Endothelial cell (in vitro differentiated cells): ENCODE results near the gene KRTAP3-1. TPM values are rescaled to one million over a fixed set of nuclear protein-coding genes. Genes with fewer than 3 reads are reported as not detected.
"Not testable (repeated sequence)": the region's sequence is repeated elsewhere in the genome, so short reads cannot be mapped to it uniquely, and the experiment has no call there.

Experiments used
- DNase-seq: peaks from one replicate; pipeline ENCODE4 v3.0.0; 2021; ENCODE audit warnings: low spot score
- H3K27ac Mint-ChIP-seq: one replicate; pipeline ENCODE4 v1.8.0; 2021; ENCODE audit warnings: mixed read lengths, inconsistent platforms; ENCODE audit not compliant: unreplicated experiment
- H3K27me3 Mint-ChIP-seq: one replicate; pipeline ENCODE4 v1.8.0; 2021; ENCODE audit warnings: mild to moderate bottlenecking, moderate library complexity, mixed read lengths, inconsistent platforms; ENCODE audit not compliant: unreplicated experiment
- H3K36me3 Mint-ChIP-seq: one replicate; pipeline ENCODE4 v1.8.0; 2021; ENCODE audit warnings: mild to moderate bottlenecking, low read depth, mixed read lengths, inconsistent platforms; ENCODE audit not compliant: unreplicated experiment
- H3K4me1 Mint-ChIP-seq: one replicate; pipeline ENCODE4 v1.8.0; 2021; ENCODE audit warnings: mild to moderate bottlenecking, mixed read lengths, inconsistent platforms; ENCODE audit not compliant: unreplicated experiment
- H3K4me3 Mint-ChIP-seq: one replicate; pipeline ENCODE4 v1.8.0; 2021; ENCODE audit warnings: mild to moderate bottlenecking, mixed read lengths, inconsistent platforms; ENCODE audit not compliant: unreplicated experiment
- H3K9me3 Mint-ChIP-seq: one replicate; pipeline ENCODE4 v1.8.0; 2021; ENCODE audit warnings: mixed read lengths, inconsistent platforms; ENCODE audit not compliant: unreplicated experiment
- CTCF ChIP-seq: fragments of 200-600 bp; sonication (generic); IDR thresholded peaks from one replicate; pipeline ENCODE4 v1.5.0; 2021; ENCODE audit warnings: antibody characterized with exemption; ENCODE audit not compliant: unreplicated experiment
- total RNA-seq: library from RNA; stranded (reverse); fragmentation: NEBNext Ultra II Directional; extraction: Animal tissue kit (Norgen Biotek cat#: 25700); gene quantifications from one replicate; pipeline ENCODE4 v1.2.1, GENCODE V29; 2021; ENCODE audit not compliant: unreplicated experiment

The KRTAP3-1 gene
- total RNA-seq, 1 donor from 2014 or later = not detected

- Mint-ChIP-seq H3K27ac (no peak overlapping the region), H3K27me3 (peaks cover 1% of the 10 kb centered on the region), H3K4me3 (no peak overlapping the region), H3K36me3 (no peaks in the 10 kb centered on the region), H3K9me3 (no peaks in the 10 kb centered on the region), H3K4me1 (no peaks in the 10 kb centered on the region)
- DNase-seq = no peak
- no peak for TF ChIP-seq CTCF
These were observed 40.2 kb upstream of the KRTAP3-1 start for GRCh38 chr17:41049110-41049509.

GRCh38 chr17:41048441-41048840 lies 39.5 kb upstream of the KRTAP3-1 start:
- H3K4me1 Mint-ChIP-seq = no peaks in the 10 kb centered on the region
- H3K27me3 Mint-ChIP-seq = peaks cover 1% of the 10 kb centered on the region
- no peaks in the 10 kb centered on the region for H3K36me3 Mint-ChIP-seq
- H3K27ac Mint-ChIP-seq = no peak overlapping the region
- TF ChIP-seq CTCF = no peak
- no peak overlapping the region for H3K4me3 Mint-ChIP-seq
- DNase-seq = no peak
- H3K9me3 Mint-ChIP-seq = no peaks in the 10 kb centered on the region

GRCh38 chr17:41046735-41047465 lies 38.0 kb upstream of the KRTAP3-1 start, which contains the start of gene KRTAP2-1:
KRTAP2-1 (minus strand) TSS chr17:41047316; CDS start chr17:41047267, 49 bp downstream.
- not testable (repeated sequence) for H3K9me3 Mint-ChIP-seq, H3K27ac Mint-ChIP-seq, H3K36me3 Mint-ChIP-seq, H3K4me1 Mint-ChIP-seq, H3K27me3 Mint-ChIP-seq, H3K4me3 Mint-ChIP-seq, DNase-seq

- H3K27me3 Mint-ChIP-seq = peaks cover 3% of the 10 kb centered on the region
- no peak for TF ChIP-seq CTCF
- no peaks in the 10 kb centered on the region for H3K4me1 Mint-ChIP-seq
- no peak overlapping the region for H3K27ac Mint-ChIP-seq
- no peak overlapping the region for H3K4me3 Mint-ChIP-seq
- no peaks in the 10 kb centered on the region for H3K9me3 Mint-ChIP-seq
- no peaks in the 10 kb centered on the region for H3K36me3 Mint-ChIP-seq
- DNase-seq = no peak
These were observed 34.0 kb upstream of the KRTAP3-1 start for GRCh38 chr17:41042953-41043352.

GRCh38 chr17:41040783-41041571 lies 32.0 kb upstream of the KRTAP3-1 start, which contains the start of gene KRTAP1-1:
KRTAP1-1 (minus strand) TSS chr17:41041450; CDS start chr17:41041397, 53 bp downstream.
- not testable (repeated sequence) for H3K36me3 Mint-ChIP-seq

GRCh38 chr17:41037853-41038350 lies 29.0 kb upstream of the KRTAP3-1 start:
- Mint-ChIP-seq H3K36me3 (no peaks in the 10 kb centered on the region), H3K4me3 (no peak overlapping the region), H3K4me1 (no peaks in the 10 kb centered on the region), H3K9me3 (no peaks in the 10 kb centered on the region), H3K27ac (no peak overlapping the region), H3K27me3 (peaks cover 3% of the 10 kb centered on the region)
- no peak for DNase-seq
- no peak for TF ChIP-seq CTCF

More at GRCh38 chr17:41040783-41041571, 32.0 kb upstream of the KRTAP3-1 start, which contains the start of gene KRTAP1-1:
- not testable (repeated sequence) for H3K27ac Mint-ChIP-seq, H3K9me3 Mint-ChIP-seq, DNase-seq, H3K4me3 Mint-ChIP-seq, H3K27me3 Mint-ChIP-seq, H3K4me1 Mint-ChIP-seq

GRCh38 chr17:41034346-41034935 lies 25.5 kb upstream of the KRTAP3-1 start, which contains the start of gene KRTAP1-3:
KRTAP1-3 (minus strand) TSS chr17:41034874; CDS start chr17:41034821, 53 bp downstream.
- not testable (repeated sequence) for H3K27me3 Mint-ChIP-seq, DNase-seq, H3K36me3 Mint-ChIP-seq, H3K9me3 Mint-ChIP-seq, H3K27ac Mint-ChIP-seq, H3K4me3 Mint-ChIP-seq, H3K4me1 Mint-ChIP-seq
